GM20000 (cell line): ENCODE results near the gene AGAP1.

ENCODE experiments used
- DNase-seq: peaks from one replicate; pipeline ENCODE4 v3.0.0; 2012; ENCODE audit warnings: low spot score
- CTCF ChIP-seq: IDR thresholded peaks from 2 replicates; pipeline ENCODE4 v1.5.1; 2012; ENCODE audit warnings: mild to moderate bottlenecking, control low read depth; ENCODE audit errors: extremely low read depth, missing control alignments

The AGAP1 gene

GRCh38 chr2:235551965-235552364 is 58.1 kb downstream of the AGAP1 start:
- TF ChIP-seq CTCF: no peak
- DNase-seq: no peak

GRCh38 chr2:235552671-235553070 is 58.8 kb downstream of the AGAP1 start:
- no peak for TF ChIP-seq CTCF
- DNase-seq: no peak

- no peak for DNase-seq
- TF ChIP-seq CTCF: no peak
Measured at GRCh38 chr2:235553291-235553690, 59.4 kb downstream of the AGAP1 start.

GRCh38 chr2:235553696-235554100 is 59.9 kb downstream of the AGAP1 start:
- no peak for DNase-seq
- no peak for TF ChIP-seq CTCF

DNA sequence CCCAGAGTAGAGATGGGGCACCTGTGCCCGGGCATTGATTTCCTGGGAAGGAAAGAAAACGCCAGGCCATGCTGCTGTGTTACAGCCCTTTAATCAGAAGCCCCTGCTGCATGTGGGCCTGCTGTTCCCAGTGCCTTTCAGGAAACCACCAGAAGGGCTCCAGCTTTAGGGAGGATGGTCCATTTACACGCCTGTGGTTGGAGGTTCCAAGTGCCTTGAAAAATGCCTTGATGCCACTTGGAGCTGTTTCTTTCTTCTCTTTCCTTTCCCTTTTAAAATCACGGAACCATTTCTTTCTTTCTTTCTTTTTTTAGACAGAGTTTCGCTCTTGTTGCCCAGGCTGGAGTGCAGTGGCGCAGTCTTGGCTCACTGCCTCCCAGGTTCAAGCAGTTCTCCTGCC is 60.5 kb downstream of the AGAP1 start:
- no peak for DNase-seq

GRCh38 chr2:235554936-235555335 is 61.1 kb downstream of the AGAP1 start:
- DNase-seq: no peak
- no peak for TF ChIP-seq CTCF

More for the DNA sequence above, 60.5 kb downstream of the AGAP1 start:
- TF ChIP-seq CTCF: no peak

DNA sequence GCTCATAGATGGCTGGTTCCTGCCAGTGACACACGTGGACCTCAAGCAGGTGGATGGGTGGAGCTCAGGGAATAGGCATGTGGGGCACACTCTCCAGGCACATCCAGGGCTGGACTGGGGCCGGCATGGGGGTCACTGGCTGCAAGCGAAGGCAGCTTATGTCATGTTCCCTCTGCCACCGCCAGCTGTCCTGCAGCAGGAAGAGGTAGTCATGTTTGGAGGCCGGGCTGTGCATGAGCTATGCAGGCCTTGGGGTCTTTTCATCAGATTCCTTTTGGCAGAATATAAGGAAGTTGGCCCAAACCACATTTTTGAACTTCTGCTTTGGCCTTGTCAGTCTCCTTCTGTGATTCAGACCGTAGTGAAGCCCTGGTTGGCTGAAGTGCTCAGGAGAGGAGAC is 61.5 kb downstream of the AGAP1 start:
- TF ChIP-seq CTCF: no peak
- DNase-seq: no peak
